HEK293T (cell line): ENCODE measurements around the gene R3HDM1.

Experiments used
- CTCF ChIA-PET: fragments of 350-600 bp; formaldehyde crosslinking; extraction: SDS; loops from one replicate; lab custom pipeline; 2021; ENCODE audit warnings: antibody characterized with exemption, inconsistent platforms; lab: Yijun Ruan, JAX
- POLR2A ChIA-PET: fragments of 350-600 bp; formaldehyde crosslinking; extraction: SDS; loops from one replicate; lab custom pipeline; 2020; ENCODE audit warnings: antibody characterized with exemption, inconsistent platforms; lab: Yijun Ruan, JAX
- DNase-seq: peaks from one replicate; pipeline ENCODE4 v3.0.0; 2012; ENCODE audit warnings: mixed read lengths; ENCODE audit errors: extremely low spot score
- ARNT ChIP-seq: fragments of 450-650 bp; IDR thresholded peaks from 2 replicates; pipeline ENCODE4 v1.6.1; 2017; ENCODE audit warnings: mild to moderate bottlenecking
- BHLHE40 ChIP-seq: fragments of 450-650 bp; IDR thresholded peaks from 2 replicates; pipeline ENCODE4 v1.6.1; 2016; ENCODE audit warnings: mild to moderate bottlenecking, moderate library complexity, borderline replicate concordance
- CTBP1 ChIP-seq: fragments of 450-650 bp; IDR thresholded peaks from 2 replicates; pipeline ENCODE4 v1.6.1; 2016; ENCODE audit warnings: borderline replicate concordance
- ELF4 ChIP-seq: fragments of 450-650 bp; IDR thresholded peaks from 2 replicates; pipeline ENCODE4 v1.6.1; 2017; ENCODE audit warnings: antibody characterized with exemption
- FOXA1 ChIP-seq: fragments of 450-650 bp; IDR thresholded peaks from 2 replicates; pipeline ENCODE4 v1.6.1; 2016; ENCODE audit warnings: mild to moderate bottlenecking
- FOXK2 ChIP-seq: fragments of 450-650 bp; IDR thresholded peaks from 2 replicates; pipeline ENCODE4 v1.6.1; 2016; ENCODE audit warnings: mild to moderate bottlenecking
- FOXM1 ChIP-seq: fragments of 450-650 bp; IDR thresholded peaks from 2 replicates; pipeline ENCODE4 v1.6.1; 2017; ENCODE audit warnings: mild to moderate bottlenecking, borderline replicate concordance
- HDGF ChIP-seq: fragments of 450-650 bp; IDR thresholded peaks from 2 replicates; pipeline ENCODE4 v1.6.1; 2017; ENCODE audit warnings: antibody characterized with exemption, borderline replicate concordance
- L3MBTL2 ChIP-seq: fragments of 450-650 bp; conservative IDR thresholded peaks from 2 replicates; pipeline ENCODE4 v1.6.1; 2016; ENCODE audit warnings: mild to moderate bottlenecking
- LEF1 ChIP-seq: fragments of 450-650 bp; IDR thresholded peaks from 2 replicates; pipeline ENCODE4 v1.6.1; 2017; ENCODE audit warnings: mild to moderate bottlenecking, borderline replicate concordance
- NFRKB ChIP-seq: fragments of 450-650 bp; IDR thresholded peaks from 2 replicates; pipeline ENCODE4 v1.6.1; 2016; ENCODE audit warnings: mild to moderate bottlenecking, moderate library complexity
- SP1 ChIP-seq: fragments of 450-650 bp; IDR thresholded peaks from 2 replicates; pipeline ENCODE4 v1.6.1; 2017
- SUZ12 ChIP-seq: fragments of 450-650 bp; IDR thresholded peaks from 2 replicates; pipeline ENCODE4 v1.6.1; 2016; ENCODE audit warnings: mild to moderate bottlenecking
- TARDBP ChIP-seq: fragments of 450-650 bp; IDR thresholded peaks from 2 replicates; pipeline ENCODE4 v1.6.1; 2016
- ZNF384 ChIP-seq: fragments of 450-650 bp; IDR thresholded peaks from 2 replicates; pipeline ENCODE4 v1.6.1; 2016
- TF ChIP-seq, protein P1 (sequence below): fragments of 450-650 bp; IDR thresholded peaks from 2 replicates; pipeline ENCODE4 v1.6.1; 2016

The R3HDM1 gene

DNA sequence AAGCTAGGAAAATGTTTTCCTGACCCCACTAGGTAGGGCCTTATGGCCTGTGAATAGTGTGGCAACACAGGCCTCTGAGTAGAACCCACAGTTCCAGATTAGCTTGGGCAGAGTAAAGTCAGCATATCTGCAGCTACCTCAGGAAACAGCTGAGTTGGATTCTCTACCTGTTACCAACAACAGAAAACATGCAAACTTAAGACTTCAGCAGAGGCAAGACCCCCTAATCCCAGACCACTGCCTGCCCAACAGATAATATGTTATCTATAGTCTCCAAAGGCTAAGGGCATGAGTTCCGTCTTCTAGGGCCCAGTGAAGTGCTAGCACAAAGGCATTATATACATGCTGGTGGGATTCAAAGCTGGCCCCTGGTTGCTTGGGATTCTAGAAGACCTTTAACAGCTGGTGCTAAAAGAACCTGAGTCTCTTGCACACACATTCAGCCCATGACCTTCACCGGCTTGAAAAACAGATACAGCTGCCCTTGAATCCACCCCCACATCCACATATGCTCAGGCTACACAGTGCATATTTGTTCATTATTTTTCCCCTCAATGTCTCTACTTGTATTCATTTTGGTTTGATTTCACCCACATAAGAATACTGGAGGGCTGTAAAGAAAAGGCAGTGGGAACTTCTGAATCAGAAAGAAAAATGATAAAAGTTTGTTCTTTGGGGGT lies 196.9 kb downstream of the R3HDM1 start:
- no peak for DNase-seq
- POLR2A ChIA-PET: no interaction called here
- CTCF ChIA-PET: interaction anchor here (1.1 kb wide), 1 partner anchor 12 kb away, joined by 4 read pairs; no protein-coding TSS in a partner anchor
- TF ChIP-seq HDGF (no peak), L3MBTL2 (no peak), TARDBP (no peak), ELF4 (no peak), FOXM1 (no peak), CTBP1 (no peak), FOXA1 (no peak), NFRKB (no peak), SUZ12 (no peak), SP1 (no peak), LEF1 (no peak), FOXK2 (no peak), ARNT (no peak), BHLHE40 (no peak), ZNF384 (no peak)
- TF ChIP-seq, protein P1, sequence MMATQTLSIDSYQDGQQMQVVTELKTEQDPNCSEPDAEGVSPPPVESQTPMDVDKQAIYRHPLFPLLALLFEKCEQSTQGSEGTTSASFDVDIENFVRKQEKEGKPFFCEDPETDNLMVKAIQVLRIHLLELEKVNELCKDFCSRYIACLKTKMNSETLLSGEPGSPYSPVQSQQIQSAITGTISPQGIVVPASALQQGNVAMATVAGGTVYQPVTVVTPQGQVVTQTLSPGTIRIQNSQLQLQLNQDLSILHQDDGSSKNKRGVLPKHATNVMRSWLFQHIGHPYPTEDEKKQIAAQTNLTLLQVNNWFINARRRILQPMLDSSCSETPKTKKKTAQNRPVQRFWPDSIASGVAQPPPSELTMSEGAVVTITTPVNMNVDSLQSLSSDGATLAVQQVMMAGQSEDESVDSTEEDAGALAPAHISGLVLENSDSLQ: no peak

DNA sequence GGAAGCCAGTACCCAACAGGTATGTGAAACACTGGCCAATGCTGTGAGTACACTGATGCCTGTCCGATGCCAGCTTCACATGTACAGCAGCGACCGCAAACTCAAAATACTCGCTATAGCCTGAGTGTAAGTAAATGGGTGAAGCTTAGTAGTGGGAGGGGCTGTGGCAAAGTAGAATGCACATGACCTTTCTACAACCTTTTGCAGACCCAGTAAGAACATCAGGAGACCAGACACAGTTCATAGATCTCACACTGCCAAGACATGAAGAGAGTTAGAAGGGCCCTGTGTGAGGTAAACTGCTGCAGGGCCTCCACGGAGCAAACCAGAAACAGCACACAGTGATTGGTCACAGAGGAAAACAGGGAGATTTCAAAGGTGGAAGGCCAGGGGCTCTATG lies 201.3 kb downstream of the R3HDM1 start:
- no peak for DNase-seq
- TF ChIP-seq BHLHE40 (no peak), SP1 (no peak), NFRKB (no peak), FOXK2 (no peak), FOXM1 (no peak), ELF4 (no peak), HDGF (no peak), LEF1 (no peak), L3MBTL2 (no peak), ARNT (no peak), CTBP1 (no peak), TARDBP (no peak), ZNF384 (no peak)
- TF ChIP-seq, protein P1: no peak
- CTCF ChIA-PET: no interaction called here
- POLR2A ChIA-PET: no interaction called here

DNA sequence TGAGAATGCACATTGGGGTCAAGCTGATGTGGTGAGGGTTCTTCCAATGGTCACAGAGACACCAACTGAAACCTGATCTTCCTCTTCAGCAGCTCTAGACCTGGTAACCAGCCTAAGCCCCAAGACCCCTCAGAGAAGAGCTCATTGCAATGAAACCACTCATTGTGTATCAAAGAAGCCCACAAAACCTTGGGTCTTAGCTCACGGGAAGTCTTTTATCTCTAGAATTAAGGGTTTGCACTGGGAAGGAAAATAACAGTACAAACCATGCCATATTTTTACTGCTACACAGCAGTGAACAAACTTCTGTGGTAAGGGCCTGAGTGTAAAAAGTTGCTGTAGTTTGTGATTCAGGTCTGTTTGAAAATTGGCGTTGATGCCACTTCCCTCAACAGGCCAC lies 201.8 kb downstream of the R3HDM1 start:
- no peak for TF ChIP-seq SUZ12
- TF ChIP-seq FOXK2: no peak
- TF ChIP-seq FOXA1: no peak
- no peak for TF ChIP-seq ZNF384
- TF ChIP-seq HDGF: no peak
- no peak for TF ChIP-seq ARNT
- TF ChIP-seq LEF1: no peak
- TF ChIP-seq CTBP1: no peak
- TF ChIP-seq ELF4: no peak
- TF ChIP-seq, protein P1: no peak
- no peak for TF ChIP-seq L3MBTL2
- no peak for TF ChIP-seq FOXM1
- no peak for TF ChIP-seq BHLHE40
- ChIA-PET POLR2A (no interaction called here), CTCF (no interaction called here)
- no peak for DNase-seq

DNA sequence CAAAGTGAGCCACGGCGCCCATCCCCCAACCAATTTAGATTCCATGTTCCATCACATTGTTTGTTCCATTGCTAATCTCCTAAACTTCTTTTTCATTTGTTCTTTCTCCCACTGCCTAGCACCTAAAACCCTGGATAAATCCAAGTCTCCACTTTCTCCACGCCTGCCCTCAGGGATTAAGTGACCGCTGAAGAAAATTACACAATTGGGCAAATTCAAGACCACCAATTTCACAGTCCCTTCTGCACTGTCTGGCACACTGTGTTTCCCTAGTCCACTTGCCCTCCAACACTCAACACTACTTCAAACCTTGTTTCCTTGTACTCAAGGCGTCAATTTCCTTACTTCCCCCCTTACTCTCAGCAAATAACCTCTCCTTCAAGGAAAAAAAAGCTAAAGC lies 205.3 kb downstream of the R3HDM1 start:
- CTCF ChIA-PET: no interaction called here
- TF ChIP-seq, protein P1: no peak
- TF ChIP-seq CTBP1 (no peak), FOXM1 (no peak), TARDBP (no peak), L3MBTL2 (no peak), SUZ12 (no peak), ARNT (no peak), FOXA1 (no peak), SP1 (no peak), BHLHE40 (no peak), HDGF (no peak)
- no peak for DNase-seq
- POLR2A ChIA-PET: no interaction called here

DNA sequence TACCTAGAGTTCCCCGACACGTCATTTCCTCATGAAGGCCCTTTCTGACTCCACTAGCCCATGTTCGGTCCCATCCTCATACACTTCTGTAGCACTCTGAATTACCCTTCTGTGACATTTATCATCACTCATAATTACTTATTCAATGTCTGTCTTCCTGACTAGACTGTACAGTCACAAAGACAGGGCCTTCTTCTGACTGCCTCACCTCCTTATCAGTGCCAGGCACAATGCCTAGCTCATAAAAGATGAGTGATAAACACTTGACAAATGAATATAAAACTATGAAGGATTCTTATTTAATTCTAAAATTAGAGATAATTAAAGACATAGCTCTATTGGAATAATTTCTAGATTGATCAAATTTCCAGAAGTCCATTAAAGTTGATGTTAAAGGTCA lies 208.9 kb downstream of the R3HDM1 start:
- TF ChIP-seq LEF1: no peak
- TF ChIP-seq ZNF384: no peak
- CTCF ChIA-PET: interaction anchor here (1.3 kb wide), 1 partner anchor 12 kb away, joined by 4 read pairs; no protein-coding TSS in a partner anchor
- POLR2A ChIA-PET: no interaction called here
- DNase-seq: no peak
